ENCODE data around the gene FRS3.

DNA sequence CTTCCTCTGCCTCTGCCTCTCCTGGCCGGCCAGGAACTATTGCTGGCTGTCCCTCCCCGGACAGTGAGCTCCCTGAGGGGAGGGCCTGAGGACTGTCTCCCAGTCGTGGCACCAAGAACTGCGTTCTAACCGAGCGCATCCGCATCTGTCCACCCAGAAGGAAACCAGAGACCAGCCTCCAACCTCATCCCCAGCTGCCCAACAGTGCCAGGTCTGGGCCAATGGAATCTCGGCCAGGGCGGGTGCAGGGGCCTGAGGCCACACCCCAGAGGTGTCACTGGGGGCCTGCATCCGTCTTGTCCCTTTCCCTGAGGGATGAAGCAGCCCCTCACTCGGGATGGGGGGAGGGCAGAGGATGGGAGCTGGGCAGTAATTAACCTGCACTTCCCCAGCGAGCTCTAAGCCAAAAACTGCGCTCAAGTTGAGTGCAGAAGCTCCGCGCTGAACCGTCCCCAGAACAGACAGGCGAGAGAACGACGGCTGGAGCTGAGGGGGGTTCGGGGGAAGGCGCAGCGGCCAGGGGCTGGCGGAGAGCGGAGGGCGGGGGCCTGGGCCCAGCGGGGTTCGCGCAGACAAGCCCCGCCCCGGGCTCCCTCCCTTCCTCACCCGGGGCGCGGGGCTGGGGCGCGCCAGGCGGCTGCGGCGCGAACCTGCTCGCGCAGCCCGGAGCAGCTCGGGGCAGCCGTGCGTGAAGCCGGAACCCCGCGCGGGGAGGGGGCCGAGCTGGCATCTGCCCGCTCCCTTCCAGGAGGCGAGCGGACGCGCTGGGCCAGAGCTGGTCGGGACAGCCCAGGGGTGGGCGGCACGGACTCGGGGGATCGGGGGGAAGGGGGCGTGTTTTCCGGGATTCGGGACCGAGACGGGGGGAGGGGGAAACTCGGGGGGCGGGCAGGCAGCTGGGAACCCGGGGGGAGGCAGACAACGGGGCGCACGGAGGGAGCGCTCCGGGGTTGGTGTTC is 45.7 kb downstream of the FRS3 start:
- no peak for TF ChIP-seq CTCF (conservative IDR thresholded peaks at IDR 0.05; ENCODE audit: low read length)
- TF ChIP-seq EZH2phosphoT487 (IDR thresholded peaks at IDR 0.05; ENCODE audit: borderline replicate concordance) = no peak
